Rectal smooth muscle tissue (tissue), 1 donor: ENCODE results near the gene MTM1.

Experiments
- H3K27ac ChIP-seq: one replicate; pipeline ENCODE4 v1.7.0; 2013; ENCODE audit warnings: low read depth, low read length, inconsistent platforms
- H3K27me3 ChIP-seq: one replicate; pipeline ENCODE4 v1.7.0; 2013; ENCODE audit warnings: low read length; ENCODE audit not compliant: control insufficient read depth, insufficient read depth
- H3K36me3 ChIP-seq: one replicate; pipeline ENCODE4 v1.7.0; 2013; ENCODE audit warnings: low read length; ENCODE audit not compliant: control insufficient read depth, insufficient read depth
- H3K4me1 ChIP-seq: one replicate; pipeline ENCODE4 v1.7.0; 2013; ENCODE audit warnings: low read length; ENCODE audit not compliant: control insufficient read depth, insufficient read depth
- H3K4me3 ChIP-seq: one replicate; pipeline ENCODE4 v1.7.0; 2013; ENCODE audit warnings: low read length
- H3K9ac ChIP-seq: one replicate; pipeline ENCODE4 v1.7.0; 2013; ENCODE audit warnings: low read length

MTM1 gene

GRCh38 chrX:150542846-150543229, 25.6 kb upstream of the MTM1 start:
- no peak overlapping the region for H3K27ac ChIP-seq
- H3K9ac ChIP-seq, result no peak overlapping the region
- no peaks in the 10 kb centered on the region for H3K4me1 ChIP-seq
- no peak overlapping the region for H3K4me3 ChIP-seq
- H3K36me3 ChIP-seq, result no peaks in the 10 kb centered on the region
- H3K27me3 ChIP-seq, result no peaks in the 10 kb centered on the region

- Histone ChIP-seq H3K36me3 (no peaks in the 10 kb centered on the region), H3K4me3 (no peak overlapping the region), H3K27me3 (no peaks in the 10 kb centered on the region), H3K27ac (no peak overlapping the region), H3K9ac (no peak overlapping the region), H3K4me1 (no peaks in the 10 kb centered on the region)
Measured at GRCh38 chrX:150543230-150544155, 24.9 kb upstream of the MTM1 start.

GRCh38 chrX:150544222-150544787, 24.1 kb upstream of the MTM1 start:
- Histone ChIP-seq H3K27ac (no peak overlapping the region), H3K4me1 (no peaks in the 10 kb centered on the region), H3K27me3 (no peaks in the 10 kb centered on the region), H3K36me3 (no peaks in the 10 kb centered on the region), H3K4me3 (no peak overlapping the region), H3K9ac (no peak overlapping the region)

GRCh38 chrX:150544835-150545770, 23.3 kb upstream of the MTM1 start:
- no peaks in the 10 kb centered on the region for H3K4me1 ChIP-seq
- H3K27me3 ChIP-seq, result no peaks in the 10 kb centered on the region
- no peaks in the 10 kb centered on the region for H3K36me3 ChIP-seq
- H3K27ac ChIP-seq, result no peak overlapping the region
- no peak overlapping the region for H3K9ac ChIP-seq
- no peak overlapping the region for H3K4me3 ChIP-seq

- H3K4me3 ChIP-seq, result peak overlapping the region; percentile 49
- H3K36me3 ChIP-seq, result no peaks in the 10 kb centered on the region
- H3K27ac ChIP-seq, result peak overlapping the region; percentile 79
Measured at GRCh38 chrX:150546711-150547153, 21.7 kb upstream of the MTM1 start.

GRCh38 chrX:150547375-150548115, 20.9 kb upstream of the MTM1 start:
- H3K4me1 ChIP-seq, result no peaks in the 10 kb centered on the region
- no peaks in the 10 kb centered on the region for H3K36me3 ChIP-seq
- peak overlapping the region; percentile 49 for H3K4me3 ChIP-seq
- H3K27me3 ChIP-seq, result no peaks in the 10 kb centered on the region
- H3K27ac ChIP-seq, result peak overlapping the region; percentile 79
- no peak overlapping the region for H3K9ac ChIP-seq

More at GRCh38 chrX:150546711-150547153, 21.7 kb upstream of the MTM1 start:
- Histone ChIP-seq H3K4me1 (no peaks in the 10 kb centered on the region), H3K9ac (no peak overlapping the region), H3K27me3 (no peaks in the 10 kb centered on the region)

- no peak overlapping the region for H3K9ac ChIP-seq
- no peaks in the 10 kb centered on the region for H3K4me1 ChIP-seq
- H3K4me3 ChIP-seq, result peak overlapping the region; percentile 49
- H3K27ac ChIP-seq, result peak overlapping the region; percentile 79
- H3K36me3 ChIP-seq, result no peaks in the 10 kb centered on the region
- no peaks in the 10 kb centered on the region for H3K27me3 ChIP-seq
Measured at GRCh38 chrX:150548251-150548650, 20.2 kb upstream of the MTM1 start.

GRCh38 chrX:150548684-150549083, 19.7 kb upstream of the MTM1 start:
- Histone ChIP-seq H3K36me3 (no peaks in the 10 kb centered on the region), H3K27ac (no peak overlapping the region), H3K9ac (no peak overlapping the region), H3K4me1 (no peaks in the 10 kb centered on the region), H3K27me3 (no peaks in the 10 kb centered on the region), H3K4me3 (no peak overlapping the region)

GRCh38 chrX:150551963-150552362, 16.5 kb upstream of the MTM1 start:
- Histone ChIP-seq H3K4me1 (no peaks in the 10 kb centered on the region), H3K27ac (no peak overlapping the region), H3K27me3 (no peaks in the 10 kb centered on the region), H3K36me3 (no peaks in the 10 kb centered on the region), H3K9ac (no peak overlapping the region), H3K4me3 (no peak overlapping the region)

GRCh38 chrX:150558424-150558823, 10.0 kb upstream of the MTM1 start:
- no peak overlapping the region for H3K9ac ChIP-seq
- H3K36me3 ChIP-seq, result no peaks in the 10 kb centered on the region
- H3K4me1 ChIP-seq, result no peaks in the 10 kb centered on the region
- H3K27me3 ChIP-seq, result no peaks in the 10 kb centered on the region
- no peak overlapping the region for H3K4me3 ChIP-seq
- no peak overlapping the region for H3K27ac ChIP-seq

- Histone ChIP-seq H3K27ac (no peak overlapping the region), H3K27me3 (no peaks in the 10 kb centered on the region)
Measured at GRCh38 chrX:150564838-150565237, 3.6 kb upstream of the MTM1 start.

More at GRCh38 chrX:150564838-150565237, 3.6 kb upstream of the MTM1 start:
- no peak overlapping the region for H3K9ac ChIP-seq
- H3K4me3 ChIP-seq, result no peak overlapping the region
- H3K36me3 ChIP-seq, result no peaks in the 10 kb centered on the region
- H3K4me1 ChIP-seq, result no peaks in the 10 kb centered on the region
